ENCODE measurements around the gene CRELD1.

Gene CRELD1

GRCh38 chr3:9966841-9967240 lies 33.2 kb downstream of the CRELD1 start:
- DNase-seq = no peak

- DNase-seq = no peak
Measured at GRCh38 chr3:9969632-9970019, 36.0 kb downstream of the CRELD1 start.

- DNase-seq = no peak
Measured at GRCh38 chr3:9970020-9970652, 36.5 kb downstream of the CRELD1 start.

- DNase-seq = no peak
Measured at GRCh38 chr3:9976721-9977709, 43.4 kb downstream of the CRELD1 start.

GRCh38 chr3:9978710-9979305 lies 45.2 kb downstream of the CRELD1 start:
- no peak for DNase-seq

- DNase-seq = no peak
Measured at GRCh38 chr3:9980251-9980650, 46.6 kb downstream of the CRELD1 start.

GRCh38 chr3:9986230-9986725 lies 52.6 kb downstream of the CRELD1 start:
- no peak for DNase-seq

GRCh38 chr3:9994086-9994844 lies 60.6 kb downstream of the CRELD1 start:
- no peak for DNase-seq

All from NCI-H187 treated with DMSO at 0.1 percent for 48 hours (cell line).